ENCODE results near the gene CCR4. TPM values are rescaled to one million over a fixed set of nuclear protein-coding genes. Genes with fewer than 3 reads are reported as not detected.
"Not testable (repeated sequence)": the region's sequence is repeated elsewhere in the genome, so short reads cannot be mapped to it uniquely, and the experiment has no call there.

Gene CCR4
- total RNA-seq = under 1 TPM in 2 of 4 donors, not detected in 2; 0.12 to 0.25 TPM
- polyA plus RNA-seq = 0.05 TPM
- long read RNA-seq, donor 1 = 0 reads
- long read RNA-seq, donor 2 = 0 reads
- long read RNA-seq, donor 3 = 0 reads
- long read RNA-seq, donor 4 = 0 reads

GRCh38 chr3:32951410-32951811 lies at the start of gene CCR4:
Gene CCR4, plus strand, starts transcription at chr3:32951644. Its CDS starts 1,779 bp downstream, at chr3:32953423.
- no peak for DNase-seq
- intact Hi-C loops (cut with DNase I) = loop anchor here in 1 of 4 donors (5.0 kb wide), 1 partner anchor 121 kb away; no protein-coding TSS in a partner anchor
- 29% methylated on average over 9 of the region's 9 CpGs for WGBS
- Histone ChIP-seq H3K27me3 (ENCODE audit: control insufficient read depth, insufficient read depth) (no peaks in the 10 kb centered on the region), H3K27ac (ENCODE audit: low read length) (no peak within 1 kb of the TSS), H3K4me3 (ENCODE audit: low read length) (no peak within 1 kb of the TSS), H3K9me3 (ENCODE audit: control insufficient read depth, low read length) (no peaks in the 10 kb centered on the region), H3K4me1 (ENCODE audit: control insufficient read depth, insufficient read depth, low read length) (no peaks in the 10 kb centered on the region)
- ATAC-seq = peak in 1 of 2 donors; percentile 12

DNA sequence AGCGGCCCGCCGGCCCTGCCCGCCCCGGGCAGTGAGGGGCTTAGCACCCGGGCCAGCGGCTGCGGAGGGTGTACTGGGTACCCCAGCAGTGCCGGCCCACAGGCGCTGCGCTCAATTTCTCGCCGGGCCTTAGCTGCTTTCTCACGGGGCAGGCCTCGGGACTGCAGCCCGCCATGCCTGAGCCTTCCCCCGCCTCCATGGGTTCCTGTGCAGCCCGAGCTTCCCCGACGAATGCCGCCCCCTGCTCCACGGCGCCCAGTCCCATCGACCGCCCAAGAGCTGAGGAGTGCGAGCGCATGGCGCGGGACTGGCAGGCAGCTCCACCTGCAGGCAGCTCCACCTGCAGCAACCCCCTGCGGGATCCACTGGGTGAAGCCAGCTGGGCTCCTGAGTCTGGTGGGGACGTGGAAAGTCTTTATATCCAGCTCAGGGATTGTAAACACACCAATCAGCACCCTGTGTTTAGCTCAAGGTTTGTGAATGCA lies 48.5 kb upstream of the CCR4 start:
- H3K27me3 ChIP-seq (ENCODE audit: control insufficient read depth, insufficient read depth); intact Hi-C loops (cut with DNase I); H3K4me1 ChIP-seq (ENCODE audit: control insufficient read depth, insufficient read depth, low read length); H3K27ac ChIP-seq (ENCODE audit: low read length); H3K4me3 ChIP-seq (ENCODE audit: low read length); H3K9me3 ChIP-seq (ENCODE audit: control insufficient read depth, low read length); ATAC-seq: not testable (repeated sequence)
- peak in 1 of 3 donors; percentile 62 for DNase-seq
- WGBS = 29% methylated on average over 31 of the region's 31 CpGs

- Histone ChIP-seq H3K4me1 (ENCODE audit: control insufficient read depth, insufficient read depth, low read length) (no peaks in the 10 kb centered on the region), H3K27me3 (ENCODE audit: control insufficient read depth, insufficient read depth) (no peaks in the 10 kb centered on the region), H3K27ac (ENCODE audit: low read length) (no peak overlapping the region), H3K9me3 (ENCODE audit: control insufficient read depth, low read length) (no peaks in the 10 kb centered on the region), H3K4me3 (ENCODE audit: low read length) (no peak overlapping the region)
- ATAC-seq (no peak), DNase-seq (no peak)
- WGBS = 96% methylated on average over 10 of the region's 10 CpGs
- intact Hi-C loops (cut with DNase I) = no loop called here
Observed at GRCh38 chr3:32903953-32904352, 47.5 kb upstream of the CCR4 start.

DNA sequence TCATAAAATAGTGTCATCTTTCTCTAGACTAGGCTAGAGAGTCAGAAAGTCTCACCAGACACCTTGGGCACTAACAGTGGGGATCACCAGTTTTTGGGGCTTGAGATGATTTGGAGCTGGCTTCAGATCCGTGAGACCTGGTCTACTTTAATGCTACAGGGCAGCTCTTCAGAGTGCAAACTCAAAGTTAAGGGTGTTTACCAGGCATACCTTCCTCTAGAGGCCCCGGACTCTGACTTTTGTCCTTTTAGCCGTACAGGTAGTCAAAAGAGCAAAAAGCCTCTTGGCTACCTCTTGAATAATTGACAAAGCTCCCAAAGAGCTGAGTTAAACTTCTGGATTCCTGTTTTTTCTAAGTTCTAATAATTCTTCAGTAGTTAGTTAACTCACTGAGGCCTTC lies 41.4 kb upstream of the CCR4 start:
- intact Hi-C loops (cut with DNase I) = no loop called here
- ATAC-seq = no peak
- DNase-seq = no peak
- H3K4me1 ChIP-seq (ENCODE audit: control insufficient read depth, insufficient read depth, low read length) = no peaks in the 10 kb centered on the region
- WGBS = 85% methylated on average over 3 of the region's 3 CpGs
- H3K27me3 ChIP-seq (ENCODE audit: control insufficient read depth, insufficient read depth) = no peaks in the 10 kb centered on the region
- no peak overlapping the region for H3K4me3 ChIP-seq (ENCODE audit: low read length)
- H3K27ac ChIP-seq (ENCODE audit: low read length) = no peak overlapping the region
- H3K9me3 ChIP-seq (ENCODE audit: control insufficient read depth, low read length) = no peaks in the 10 kb centered on the region

- no peaks in the 10 kb centered on the region for H3K27me3 ChIP-seq (ENCODE audit: control insufficient read depth, insufficient read depth)
- intact Hi-C loops (cut with DNase I) = no loop called here
- H3K4me1 ChIP-seq (ENCODE audit: control insufficient read depth, insufficient read depth, low read length) = no peaks in the 10 kb centered on the region
- no peak overlapping the region for H3K4me3 ChIP-seq (ENCODE audit: low read length)
- 93% methylated on average over 2 of the region's 2 CpGs for WGBS
- no peaks in the 10 kb centered on the region for H3K9me3 ChIP-seq (ENCODE audit: control insufficient read depth, low read length)
- no peak for ATAC-seq
- no peak for DNase-seq
- H3K27ac ChIP-seq (ENCODE audit: low read length) = no peak overlapping the region
Observed at GRCh38 chr3:32910954-32911353, 40.5 kb upstream of the CCR4 start.

DNA sequence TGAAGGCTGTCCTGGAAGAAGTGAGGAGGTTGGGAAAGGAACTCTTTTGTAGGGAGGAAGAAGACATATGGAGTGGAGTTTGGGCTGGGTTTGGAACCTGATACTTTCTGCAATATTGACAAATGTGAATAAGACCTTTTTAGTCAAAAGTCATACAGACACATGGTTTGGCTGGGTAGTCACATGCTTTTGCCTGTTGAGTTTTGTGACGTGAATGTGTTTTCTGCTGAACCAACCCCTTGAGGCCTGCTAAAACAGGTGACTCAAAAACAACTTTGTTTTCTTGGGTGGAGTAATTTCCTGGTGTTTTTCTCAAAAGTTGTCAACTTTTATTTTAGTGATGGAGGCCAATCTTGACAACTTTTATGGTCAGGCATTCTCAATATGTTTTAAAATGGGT lies 39.4 kb upstream of the CCR4 start:
- ATAC-seq = no peak
- intact Hi-C loops (cut with DNase I) = no loop called here
- no peak for DNase-seq

DNA sequence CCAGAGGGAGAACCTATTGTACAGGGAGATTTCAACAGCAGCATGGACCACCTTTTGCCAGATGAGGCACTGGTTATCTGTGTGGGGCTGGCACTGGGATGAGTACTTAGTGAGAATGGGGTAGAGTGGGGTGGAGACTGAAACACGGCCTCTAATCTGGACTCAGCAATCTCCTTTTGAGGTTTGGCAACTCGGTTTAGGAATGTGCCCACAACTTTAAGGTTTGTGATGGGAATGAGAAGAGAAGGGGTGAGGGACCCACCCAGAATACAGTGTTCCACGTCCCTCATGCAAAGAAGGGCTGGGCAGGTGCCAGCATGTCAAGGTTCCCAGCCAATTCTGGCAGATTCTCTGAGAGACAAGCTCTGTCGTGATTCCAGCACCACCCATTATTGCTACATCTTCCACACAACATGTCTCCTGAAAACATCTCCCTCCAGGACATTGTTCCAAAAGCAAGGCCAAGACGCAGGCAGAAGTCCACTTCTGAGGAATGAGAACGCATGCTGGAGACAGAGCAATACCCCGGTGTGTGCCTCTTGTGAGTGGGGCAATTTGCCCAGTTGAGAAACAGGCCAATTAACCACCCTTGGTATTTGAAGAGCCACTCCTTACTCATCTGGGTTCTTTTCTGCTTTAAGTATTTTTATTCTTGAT lies 37.5 kb upstream of the CCR4 start:
- H3K4me3 ChIP-seq (ENCODE audit: low read length) = no peak overlapping the region
- no peaks in the 10 kb centered on the region for H3K9me3 ChIP-seq (ENCODE audit: control insufficient read depth, low read length)
- WGBS = 34% methylated on average over 7 of the region's 7 CpGs
- no peak overlapping the region for H3K27ac ChIP-seq (ENCODE audit: low read length)
- ATAC-seq = peak; percentile 75 to 85
- DNase-seq = peak; percentile 62 to 85 (median 63)
- no peaks in the 10 kb centered on the region for H3K4me1 ChIP-seq (ENCODE audit: control insufficient read depth, insufficient read depth, low read length)
- no peaks in the 10 kb centered on the region for H3K27me3 ChIP-seq (ENCODE audit: control insufficient read depth, insufficient read depth)
- intact Hi-C loops (cut with DNase I) = no loop called here

More for the DNA sequence above, 39.4 kb upstream of the CCR4 start:
- no peaks in the 10 kb centered on the region for H3K27me3 ChIP-seq (ENCODE audit: control insufficient read depth, insufficient read depth)
- no peaks in the 10 kb centered on the region for H3K9me3 ChIP-seq (ENCODE audit: control insufficient read depth, low read length)
- WGBS = 97% methylated on average over 1 of the region's 1 CpG
- H3K27ac ChIP-seq (ENCODE audit: low read length) = no peak overlapping the region
- no peak overlapping the region for H3K4me3 ChIP-seq (ENCODE audit: low read length)
- no peaks in the 10 kb centered on the region for H3K4me1 ChIP-seq (ENCODE audit: control insufficient read depth, insufficient read depth, low read length)

DNA sequence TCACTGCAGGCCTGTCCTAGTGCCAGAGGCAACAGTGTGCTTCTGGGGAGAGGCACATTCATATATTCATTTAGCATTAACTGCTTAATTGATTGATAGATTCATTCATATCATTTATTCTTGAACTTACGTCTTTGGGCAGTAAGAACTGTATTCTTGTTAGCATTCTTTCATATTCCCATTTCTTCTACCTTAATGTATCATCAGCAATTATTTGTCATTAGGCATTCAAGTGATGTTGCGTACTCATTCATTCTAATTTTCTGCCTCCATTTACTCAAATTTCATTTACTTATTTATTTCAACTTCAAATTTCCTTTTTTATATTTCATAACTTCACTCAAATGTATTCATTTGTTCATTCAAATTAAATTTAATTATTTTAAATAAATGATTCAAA lies 31.5 kb upstream of the CCR4 start:
- DNase-seq (no peak), ATAC-seq (no peak)
- no peak overlapping the region for H3K4me3 ChIP-seq (ENCODE audit: low read length)
- intact Hi-C loops (cut with DNase I) = no loop called here
- no peak overlapping the region for H3K27ac ChIP-seq (ENCODE audit: low read length)
- no peaks in the 10 kb centered on the region for H3K9me3 ChIP-seq (ENCODE audit: control insufficient read depth, low read length)
- H3K27me3 ChIP-seq (ENCODE audit: control insufficient read depth, insufficient read depth) = no peaks in the 10 kb centered on the region
- 88% methylated on average over 2 of the region's 2 CpGs for WGBS
- no peaks in the 10 kb centered on the region for H3K4me1 ChIP-seq (ENCODE audit: control insufficient read depth, insufficient read depth, low read length)

DNA sequence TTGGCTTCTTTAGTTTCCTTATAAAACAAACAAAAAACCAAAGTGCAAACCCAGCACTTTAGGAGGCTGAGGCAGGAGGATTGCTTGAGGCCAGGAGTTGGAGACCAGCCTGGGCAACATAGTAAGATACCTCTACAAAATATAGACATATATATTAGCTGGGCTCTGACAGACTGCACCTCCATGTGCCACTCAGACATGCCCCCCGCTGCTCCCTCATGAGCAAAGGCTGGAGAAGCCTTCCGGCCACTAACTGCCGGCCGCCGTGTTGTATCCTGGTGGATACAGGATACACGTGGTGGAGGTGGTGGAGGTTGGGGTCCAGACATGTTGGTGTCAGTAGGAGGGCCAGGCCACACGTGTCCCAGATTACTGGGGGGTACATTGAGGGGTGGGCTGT lies 29.4 kb upstream of the CCR4 start:
- no peaks in the 10 kb centered on the region for H3K27me3 ChIP-seq (ENCODE audit: control insufficient read depth, insufficient read depth)
- intact Hi-C loops (cut with DNase I) = no loop called here
- no peak overlapping the region for H3K27ac ChIP-seq (ENCODE audit: low read length)
- ATAC-seq (no peak), DNase-seq (no peak)
- no peaks in the 10 kb centered on the region for H3K9me3 ChIP-seq (ENCODE audit: control insufficient read depth, low read length)
- no peaks in the 10 kb centered on the region for H3K4me1 ChIP-seq (ENCODE audit: control insufficient read depth, insufficient read depth, low read length)
- WGBS = 88% methylated on average over 7 of the region's 7 CpGs
- H3K4me3 ChIP-seq (ENCODE audit: low read length) = no peak overlapping the region

GRCh38 chr3:32930161-32930560 lies 21.3 kb upstream of the CCR4 start:
- Histone ChIP-seq H3K9me3 (ENCODE audit: control insufficient read depth, low read length) (no peaks in the 10 kb centered on the region), H3K27ac (ENCODE audit: low read length) (no peak overlapping the region), H3K4me1 (ENCODE audit: control insufficient read depth, insufficient read depth, low read length) (no peaks in the 10 kb centered on the region), H3K27me3 (ENCODE audit: control insufficient read depth, insufficient read depth) (no peaks in the 10 kb centered on the region), H3K4me3 (ENCODE audit: low read length) (no peak overlapping the region)
- DNase-seq = no peak
- intact Hi-C loops (cut with DNase I) = loop anchor here in 2 of 4 donors (10.0 kb wide), 1 partner anchor 195 kb away; no protein-coding TSS in a partner anchor
- no peak for ATAC-seq
- 96% methylated on average over 3 of the region's 3 CpGs for WGBS

DNA sequence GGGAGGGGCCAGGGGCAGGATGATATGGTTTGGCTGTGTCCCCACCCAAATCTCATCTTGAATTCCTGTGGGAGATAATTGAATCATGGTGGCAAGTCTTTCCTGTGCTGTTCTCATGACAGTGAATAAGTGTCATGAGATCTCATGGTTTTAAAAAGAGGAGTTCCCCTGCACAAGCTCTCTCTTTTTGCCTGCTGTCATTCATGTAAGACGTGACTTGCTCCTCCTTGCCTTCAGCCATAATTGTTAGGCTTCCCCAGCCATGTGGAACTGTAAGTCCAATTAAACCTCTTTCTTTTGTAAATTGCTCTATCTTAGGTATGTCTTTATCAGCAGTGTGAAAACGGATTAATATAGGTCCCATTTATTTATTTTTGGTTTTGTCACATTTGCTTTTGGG lies 20.2 kb upstream of the CCR4 start:
- not testable (repeated sequence) for ATAC-seq; H3K9me3 ChIP-seq (ENCODE audit: control insufficient read depth, low read length); H3K4me1 ChIP-seq (ENCODE audit: control insufficient read depth, insufficient read depth, low read length); DNase-seq; H3K27me3 ChIP-seq (ENCODE audit: control insufficient read depth, insufficient read depth); H3K4me3 ChIP-seq (ENCODE audit: low read length); H3K27ac ChIP-seq (ENCODE audit: low read length)
- intact Hi-C loops (cut with DNase I) = loop anchor here in 2 of 4 donors (10.0 kb wide), 1 partner anchor 196 kb away; no protein-coding TSS in a partner anchor
- WGBS = 78% methylated on average over 2 of the region's 2 CpGs

Measured in right cardiac atrium (tissue), 5 donors.